Keratinocyte (primary cell): ENCODE data around the gene EVPLL. TPM values are rescaled to one million over a fixed set of nuclear protein-coding genes. Genes with fewer than 3 reads are reported as not detected.
"Not testable (repeated sequence)": the region's sequence is repeated elsewhere in the genome, so short reads cannot be mapped to it uniquely, and the experiment has no call there.

Experiments
- DNase-seq: peaks from one replicate; pipeline ENCODE4 v3.0.0-alpha.2; 2011; ENCODE audit warnings: low read depth, missing footprints, low spot score
- FAIRE-seq: peaks from 2 replicates; lab custom pipeline; 2011; peaks lifted over from hg19 to GRCh38; lab: Jason Lieb, UNC
- H2AFZ ChIP-seq: 2 replicates; pipeline ENCODE4 v1.6.0; 2012; ENCODE audit warnings: low read length, control low read depth, inconsistent platforms; ENCODE audit not compliant: control insufficient read depth
- H3K27ac ChIP-seq: 2 replicates; pipeline ENCODE4 v1.5.1; 2011; ENCODE audit warnings: low read length; ENCODE audit not compliant: control insufficient read depth, insufficient read depth
- H3K27me3 ChIP-seq: 3 replicates; pipeline ENCODE4 v1.6.0; 2011; ENCODE audit warnings: low read length; ENCODE audit not compliant: control insufficient read depth, insufficient read depth; ENCODE audit errors: extremely low read depth
- H3K36me3 ChIP-seq, 2 experiments: 2 replicates in 1 of 2; 3 replicates in 1 of 2; pipeline ENCODE4 v1.5.1; 2011; ENCODE audit warnings: low read length in 2 of 2, mild to moderate bottlenecking in 1 of 2; ENCODE audit not compliant: control insufficient read depth in 2 of 2, insufficient read depth in 2 of 2; ENCODE audit errors: extremely low read depth in 1 of 2
- H3K4me1 ChIP-seq: 3 replicates; pipeline ENCODE4 v1.5.1; 2011; ENCODE audit warnings: low read length; ENCODE audit not compliant: control insufficient read depth, insufficient read depth; ENCODE audit errors: extremely low read depth
- H3K4me2 ChIP-seq: 3 replicates; pipeline ENCODE4 v1.6.0; 2011; ENCODE audit warnings: low read depth, low read length; ENCODE audit not compliant: control insufficient read depth, insufficient read depth; ENCODE audit errors: extremely low read depth
- H3K4me3 ChIP-seq, 3 experiments: fragments of 200-600 bp in 1 of 3; sonication (generic) in 1 of 3; 2 replicates in 2 of 3; 3 replicates in 1 of 3; pipeline ENCODE4 v1.5.1; 2011 to 2016; ENCODE audit warnings: low read length in 3 of 3, mild to moderate bottlenecking in 3 of 3, control low read depth in 2 of 3, inconsistent platforms in 1 of 3, low read depth in 1 of 3, mixed read lengths in 1 of 3, mixed run types in 1 of 3, moderate library complexity in 1 of 3; ENCODE audit not compliant: control insufficient read depth in 2 of 3, insufficient read depth in 2 of 3; ENCODE audit errors: extremely low read depth in 1 of 3
- H3K79me2 ChIP-seq: 2 replicates; pipeline ENCODE4 v1.6.0; 2012; ENCODE audit warnings: low read length; ENCODE audit not compliant: control insufficient read depth, insufficient read depth
- H3K9ac ChIP-seq: 3 replicates; pipeline ENCODE4 v1.6.0; 2011; ENCODE audit warnings: low read length; ENCODE audit not compliant: control insufficient read depth, insufficient read depth; ENCODE audit errors: extremely low read depth
- H3K9me1 ChIP-seq: 3 replicates; pipeline ENCODE4 v1.6.0; 2011; ENCODE audit warnings: low read length; ENCODE audit not compliant: control insufficient read depth, insufficient read depth; ENCODE audit errors: extremely low read depth
- H3K9me3 ChIP-seq: 2 replicates; pipeline ENCODE4 v1.5.1; 2012; ENCODE audit warnings: low read depth, low read length; ENCODE audit not compliant: control insufficient read depth
- H4K20me1 ChIP-seq: 3 replicates; pipeline ENCODE4 v1.6.0; 2011; ENCODE audit warnings: low read length; ENCODE audit not compliant: control insufficient read depth, insufficient read depth; ENCODE audit errors: extremely low read depth
- CTCF ChIP-seq, 3 experiments: IDR thresholded peaks in 1 of 3; conservative IDR thresholded peaks in 1 of 3; optimal IDR thresholded peaks in 1 of 3; 2 replicates in 2 of 3; 3 replicates in 1 of 3; pipeline versions ENCODE3 to v1.5.1; 2011; ENCODE audit warnings: low read length in 3 of 3, mild to moderate bottlenecking in 3 of 3, moderate library complexity in 2 of 3, control low read depth in 1 of 3, inconsistent platforms in 1 of 3; ENCODE audit not compliant: insufficient read depth in 2 of 3; ENCODE audit errors: extremely low read depth in 1 of 3
- EZH2 ChIP-seq: IDR thresholded peaks from one replicate; pipeline ENCODE4 v1.6.1; 2012; ENCODE audit warnings: inconsistent platforms, mild to moderate bottlenecking, low read length, moderate library complexity
- dilution Hi-C: fragments of 300-500 bp; cut with MboI; formaldehyde crosslinking; loops from one replicate; pipeline ENCODE4 v1.7.0; 2020; ENCODE audit warnings: low sequenced_read_pairs; ENCODE audit not compliant: extremely low pct_ligation_motif_present
- polyA plus RNA-seq, 5 experiments: library from polyadenylated mRNA; depleted of rRNA in 3 of 5; stranded (reverse) in 3 of 5; stranded (forward) in 1 of 5; unstranded in 1 of 5; fragments of >200 nt; gene quantifications; 1 replicate in 1 of 5; 2 replicates in 3 of 5; 3 replicates in 1 of 5; pipeline versions ENCODE4 v1.2.1 to v1.2.3, GENCODE V29; 2011 to 2012; ENCODE audit warnings: missing spikeins in 2 of 5, low read depth in 1 of 5, low replicate concordance in 1 of 5

EVPLL gene
- polyA plus RNA-seq, 1 donor (not counting 4 experiments of a cell fraction or from before 2014, with no cell fraction given): 0.31 TPM

- no peaks in the 10 kb centered on the region for H3K36me3 ChIP-seq
- TF ChIP-seq CTCF (optimal IDR thresholded peaks at IDR 0.05 in 1 of 3, IDR thresholded peaks at IDR 0.05 in 1 of 3, conservative IDR thresholded peaks at IDR 0.05 in 1 of 3; ENCODE audit: extremely low read depth in 1 of 3, insufficient read depth in 2 of 3, low read length in 3 of 3): no peak
- no peak for TF ChIP-seq EZH2
These were observed 6.8 kb upstream of the EVPLL start for GRCh38 chr17:18370761-18371160.

GRCh38 chr17:18371455-18371854, 6.1 kb upstream of the EVPLL start:
- Histone ChIP-seq H3K36me3 (no peaks in the 10 kb centered on the region), H3K4me3 (no peak overlapping the region), H3K9me3 (no peaks in the 10 kb centered on the region), H3K4me1 (no peaks in the 10 kb centered on the region), H3K27me3 (peaks cover 3% of the 10 kb centered on the region), H2AFZ (no peak overlapping the region), H3K4me2 (no peak overlapping the region), H4K20me1 (no peaks in the 10 kb centered on the region), H3K79me2 (no peaks in the 10 kb centered on the region), H3K9ac (no peak overlapping the region), H3K9me1 (no peaks in the 10 kb centered on the region), H3K27ac (no peak overlapping the region)
- dilution Hi-C loops: no loop called here
- TF ChIP-seq CTCF (optimal IDR thresholded peaks at IDR 0.05 in 1 of 3, IDR thresholded peaks at IDR 0.05 in 1 of 3, conservative IDR thresholded peaks at IDR 0.05 in 1 of 3; ENCODE audit: extremely low read depth in 1 of 3, insufficient read depth in 2 of 3, low read length in 3 of 3): no peak
- no peak for TF ChIP-seq EZH2
- FAIRE-seq: no peak
- no peak for DNase-seq

More at GRCh38 chr17:18370761-18371160, 6.8 kb upstream of the EVPLL start:
- H4K20me1 ChIP-seq: no peaks in the 10 kb centered on the region
- H3K4me1 ChIP-seq: no peaks in the 10 kb centered on the region
- H3K79me2 ChIP-seq: no peaks in the 10 kb centered on the region
- H3K27ac ChIP-seq: no peak overlapping the region
- H3K9me1 ChIP-seq: no peaks in the 10 kb centered on the region
- H3K4me3 ChIP-seq: no peak overlapping the region
- H3K4me2 ChIP-seq: no peak overlapping the region
- FAIRE-seq: no peak
- H2AFZ ChIP-seq: no peak overlapping the region
- H3K27me3 ChIP-seq: peaks cover 3% of the 10 kb centered on the region
- H3K9ac ChIP-seq: no peak overlapping the region
- DNase-seq: no peak
- H3K9me3 ChIP-seq: no peaks in the 10 kb centered on the region
- dilution Hi-C loops: no loop called here

GRCh38 chr17:18373181-18373580, 4.4 kb upstream of the EVPLL start:
- H3K27ac ChIP-seq, H4K20me1 ChIP-seq, H3K36me3 ChIP-seq, H3K27me3 ChIP-seq, FAIRE-seq, H3K9ac ChIP-seq, H2AFZ ChIP-seq, H3K9me3 ChIP-seq, H3K79me2 ChIP-seq, H3K4me3 ChIP-seq, dilution Hi-C loops, DNase-seq, H3K4me2 ChIP-seq, H3K9me1 ChIP-seq: not testable (repeated sequence)
- peaks cover 11% of the 10 kb centered on the region for H3K4me1 ChIP-seq
